Coronary artery (tissue), 2 donors: ENCODE results near the gene WDR6.

Source experiments
- DNase-seq: peaks from one replicate; pipeline ENCODE4 v3.0.0-alpha.2; 2017; ENCODE audit warnings: low spot score
- H3K27ac ChIP-seq, 2 donors: fragments of 200-600 bp; sonication (generic); one replicate each; pipeline ENCODE4 v1.5.1; 2016 to 2019
- H3K4me3 ChIP-seq: fragments of 200-600 bp; sonication (generic); 2 replicates; pipeline ENCODE4 v1.5.1; 2016; ENCODE audit warnings: mild to moderate bottlenecking, moderate library complexity
- TF ChIP-seq, protein P1 (sequence below): fragments of 200-600 bp; sonication (generic); IDR thresholded peaks from one replicate; pipeline ENCODE4 v1.5.1; 2019; ENCODE audit warnings: antibody characterized with exemption

Gene WDR6

DNA sequence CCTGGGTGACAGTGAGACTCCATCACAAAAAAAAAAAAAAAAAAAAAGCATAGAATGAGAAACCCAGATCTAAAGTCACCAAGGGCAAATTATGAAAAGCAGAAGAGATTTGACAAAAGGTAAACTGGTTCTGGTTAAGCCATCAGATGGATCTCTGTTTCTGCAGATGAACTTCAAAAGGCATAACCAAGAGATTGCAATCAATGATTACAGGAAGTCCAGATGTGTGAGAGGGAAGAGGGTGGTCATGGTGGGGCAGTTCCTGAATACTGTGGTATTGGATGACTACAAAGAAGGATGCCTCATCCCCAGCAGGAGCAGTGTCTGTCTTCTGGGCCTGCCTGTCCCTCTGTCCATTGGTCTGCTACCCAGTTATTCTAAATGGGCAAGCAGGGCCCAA is 13.4 kb upstream of the WDR6 start:
- Histone ChIP-seq H3K4me3 (no peak overlapping the region), H3K27ac (no peak overlapping the region)
- no peak for DNase-seq
- TF ChIP-seq, protein P1, sequence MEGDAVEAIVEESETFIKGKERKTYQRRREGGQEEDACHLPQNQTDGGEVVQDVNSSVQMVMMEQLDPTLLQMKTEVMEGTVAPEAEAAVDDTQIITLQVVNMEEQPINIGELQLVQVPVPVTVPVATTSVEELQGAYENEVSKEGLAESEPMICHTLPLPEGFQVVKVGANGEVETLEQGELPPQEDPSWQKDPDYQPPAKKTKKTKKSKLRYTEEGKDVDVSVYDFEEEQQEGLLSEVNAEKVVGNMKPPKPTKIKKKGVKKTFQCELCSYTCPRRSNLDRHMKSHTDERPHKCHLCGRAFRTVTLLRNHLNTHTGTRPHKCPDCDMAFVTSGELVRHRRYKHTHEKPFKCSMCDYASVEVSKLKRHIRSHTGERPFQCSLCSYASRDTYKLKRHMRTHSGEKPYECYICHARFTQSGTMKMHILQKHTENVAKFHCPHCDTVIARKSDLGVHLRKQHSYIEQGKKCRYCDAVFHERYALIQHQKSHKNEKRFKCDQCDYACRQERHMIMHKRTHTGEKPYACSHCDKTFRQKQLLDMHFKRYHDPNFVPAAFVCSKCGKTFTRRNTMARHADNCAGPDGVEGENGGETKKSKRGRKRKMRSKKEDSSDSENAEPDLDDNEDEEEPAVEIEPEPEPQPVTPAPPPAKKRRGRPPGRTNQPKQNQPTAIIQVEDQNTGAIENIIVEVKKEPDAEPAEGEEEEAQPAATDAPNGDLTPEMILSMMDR, result no peak

DNA sequence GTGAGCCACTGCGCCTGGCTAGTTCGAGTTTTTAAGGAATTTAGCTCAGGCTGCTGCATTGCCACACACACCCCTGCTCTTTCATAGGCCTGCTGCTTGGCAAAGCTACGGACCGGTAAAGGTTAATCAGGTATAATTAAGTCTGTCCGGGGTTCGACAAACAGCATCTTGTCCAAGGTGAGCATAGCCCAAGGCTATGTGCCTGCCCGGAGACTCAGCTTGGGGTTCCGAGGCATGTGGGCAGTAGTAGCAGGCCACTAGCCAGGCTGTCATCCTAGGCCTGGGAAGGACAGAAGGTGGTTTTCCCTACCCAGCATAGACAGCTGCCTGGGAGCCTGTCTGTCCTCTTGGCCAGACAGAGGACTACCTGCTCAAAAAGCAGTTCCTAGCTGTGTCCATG is 10.6 kb upstream of the WDR6 start:
- no peak overlapping the region for H3K4me3 ChIP-seq
- TF ChIP-seq, protein P1, result no peak
- no peak overlapping the region for H3K27ac ChIP-seq
- no peak for DNase-seq

DNA sequence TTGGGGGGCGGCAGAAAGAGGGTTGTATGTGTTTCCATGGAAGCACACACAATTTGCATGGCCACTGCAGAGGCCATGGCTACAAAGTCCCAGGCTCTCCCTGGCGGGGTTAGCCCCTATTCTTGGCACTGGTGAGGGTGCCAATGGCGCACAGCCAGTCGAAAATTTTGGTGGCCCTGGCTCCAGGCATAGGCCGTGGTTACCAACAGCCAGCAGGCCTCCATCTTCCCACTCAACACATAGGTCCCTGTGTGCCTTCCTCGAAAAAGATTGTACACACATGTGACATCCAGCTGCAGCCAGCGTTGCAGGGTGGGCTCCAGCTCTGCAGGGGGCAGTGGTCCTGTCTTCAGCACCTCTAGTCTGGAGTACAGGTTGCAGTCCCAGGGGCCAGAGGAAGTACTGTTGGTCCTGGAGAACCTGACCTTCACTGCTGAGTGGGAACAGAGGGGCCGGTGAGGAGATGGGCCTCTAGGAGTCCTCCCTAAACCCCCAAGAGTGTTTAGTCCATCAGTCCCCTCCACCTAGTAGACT is 10.0 kb upstream of the WDR6 start:
- TF ChIP-seq, protein P1, result no peak
- no peak overlapping the region for H3K27ac ChIP-seq
- DNase-seq, result no peak
- H3K4me3 ChIP-seq, result no peak overlapping the region

DNA sequence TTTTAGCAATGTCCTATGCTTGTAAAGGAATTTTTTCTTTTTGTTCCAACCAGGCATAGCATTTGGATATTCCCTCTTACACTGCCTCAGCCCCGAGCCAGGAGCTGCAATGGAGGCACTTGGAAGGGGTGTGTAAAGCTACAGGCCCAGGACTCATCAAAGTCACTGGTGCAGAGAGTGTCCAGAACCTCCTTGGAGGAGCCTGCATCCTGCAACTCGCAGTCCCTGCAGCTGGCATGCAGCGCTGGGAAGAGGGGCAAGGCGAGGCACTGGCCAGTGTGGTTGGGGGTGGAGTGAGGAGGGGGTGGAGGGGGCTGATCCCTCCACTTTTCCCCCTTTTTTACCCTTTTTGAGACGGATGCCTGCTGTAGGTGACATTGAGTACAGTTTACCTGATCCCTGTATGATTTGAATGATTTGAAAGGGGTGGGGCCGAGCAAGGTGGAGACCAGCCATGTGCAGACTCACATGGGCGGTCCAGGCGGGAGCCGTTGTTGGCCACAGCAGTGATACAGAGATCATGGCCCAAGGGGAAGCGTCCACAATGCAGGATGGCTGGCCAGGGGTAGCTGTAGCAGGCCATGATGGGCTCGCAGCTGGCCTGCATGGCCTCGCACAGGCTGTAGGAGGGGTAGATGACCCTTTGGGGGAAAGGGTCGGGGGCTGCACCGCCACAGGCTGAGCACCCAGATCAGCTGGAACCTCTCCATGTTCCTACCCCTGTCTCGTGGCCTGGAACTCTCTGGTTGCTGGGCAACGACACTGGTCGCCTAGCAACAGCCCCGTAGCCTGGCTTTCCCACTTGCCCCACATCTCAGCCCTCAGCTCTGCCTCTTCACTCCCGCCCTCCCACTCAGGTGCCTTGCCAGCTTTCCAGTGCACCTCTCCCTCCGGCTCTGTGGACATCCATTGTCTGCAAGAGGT is 9.2 kb upstream of the WDR6 start:
- H3K27ac ChIP-seq, result no peak overlapping the region
- DNase-seq, result no peak
- H3K4me3 ChIP-seq, result no peak overlapping the region
- TF ChIP-seq, protein P1, result no peak

DNA sequence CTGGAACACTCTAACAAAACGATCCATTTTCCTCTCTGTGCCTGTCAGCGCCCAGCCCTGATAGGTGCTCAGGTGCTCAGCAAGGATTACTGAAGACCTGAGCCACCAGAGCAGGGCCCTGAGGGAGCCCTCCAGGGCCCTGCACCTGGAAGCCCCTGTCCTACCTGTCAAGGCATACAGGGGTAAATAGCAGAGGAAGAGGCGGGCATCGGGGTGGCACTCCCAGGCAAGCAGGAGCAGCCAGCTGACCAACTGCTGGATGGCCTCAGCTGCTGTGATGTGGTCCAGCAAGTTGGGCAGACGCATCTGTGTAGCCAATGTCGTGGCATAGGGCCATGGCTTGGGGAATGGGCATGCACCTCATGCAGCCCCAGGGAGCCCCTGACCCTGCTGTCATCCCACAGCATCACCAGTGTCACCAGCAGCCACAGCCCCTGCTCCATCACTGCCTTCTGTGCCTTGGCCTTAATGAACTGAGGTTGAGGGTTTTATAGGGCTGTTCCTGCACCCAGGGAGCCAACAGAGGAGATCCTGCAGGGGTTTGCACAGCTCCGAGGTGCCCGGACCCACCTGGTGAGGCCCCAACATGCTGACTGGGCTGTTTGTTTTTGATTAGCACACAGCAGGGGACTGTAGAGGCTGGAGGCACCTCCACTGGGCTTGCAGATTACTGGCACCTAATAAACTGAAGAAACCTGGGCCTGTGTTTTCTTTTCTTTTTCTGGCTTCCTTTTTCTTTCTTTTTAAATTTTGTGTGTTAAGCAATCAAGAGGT is 7.9 kb upstream of the WDR6 start:
- TF ChIP-seq, protein P1, result no peak
- H3K4me3 ChIP-seq, result no peak overlapping the region
- no peak overlapping the region for H3K27ac ChIP-seq
- DNase-seq, result no peak

DNA sequence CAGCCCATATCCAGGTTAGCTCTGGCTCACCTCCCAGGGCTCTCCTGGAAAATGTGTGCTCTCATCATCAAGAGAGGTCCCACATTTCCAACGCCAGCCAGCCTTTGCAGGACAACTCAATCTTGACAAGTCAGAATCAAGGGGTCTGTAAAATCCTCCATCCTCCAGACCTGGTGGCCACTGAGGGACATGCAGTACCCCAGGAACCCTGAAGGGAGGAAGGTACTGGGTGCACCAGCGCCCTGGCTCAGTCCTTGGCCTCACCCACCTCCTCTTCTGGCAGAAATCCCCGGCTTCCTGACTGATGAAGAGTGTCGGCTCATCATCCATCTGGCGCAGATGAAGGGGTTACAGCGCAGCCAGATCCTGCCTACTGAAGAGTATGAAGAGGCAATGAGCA is 6.0 kb upstream of the WDR6 start:
- no peak for DNase-seq
- Histone ChIP-seq H3K27ac (no peak overlapping the region), H3K4me3 (no peak overlapping the region)
- TF ChIP-seq, protein P1, result no peak
